Prostate gland (tissue), 2 donors: ENCODE measurements around the gene ABHD17C. TPM values are rescaled to one million over a fixed set of nuclear protein-coding genes. Genes with fewer than 3 reads are reported as not detected.

Experiments used
- DNase-seq: peaks from one replicate; pipeline ENCODE4 v3.0.0-alpha.2; 2019; ENCODE audit warnings: low spot score
- H3K27ac ChIP-seq, 2 donors: fragments of 200-600 bp; sonication (generic); 2 replicates each; pipeline ENCODE4 v1.5.1; 2017 to 2019
- H3K27me3 ChIP-seq: fragments of 200-600 bp; sonication (generic); replicated peaks from 2 replicates; pipeline ENCODE4 v1.5.1; 2019; ENCODE audit not compliant: insufficient read depth
- H3K36me3 ChIP-seq, 2 donors: fragments of 200-600 bp; sonication (generic); 1 replicate in 1 of 2; 2 replicates in 1 of 2; pipeline versions ENCODE4 v1.5.1 to v1.8.1; 2017 to 2019
- H3K4me1 ChIP-seq: fragments of 200-600 bp; sonication (generic); replicated peaks from 2 replicates; pipeline ENCODE4 v1.5.1; 2019
- H3K4me3 ChIP-seq, 2 donors: fragments of 200-600 bp; sonication (generic); 2 replicates each; pipeline ENCODE4 v1.5.1; 2017 to 2019
- H3K9me3 ChIP-seq: fragments of 200-600 bp; sonication (generic); 2 replicates; pipeline ENCODE4 v1.5.1; 2017
- POLR2A ChIP-seq: fragments of 450-650 bp; IDR thresholded peaks from one replicate; pipeline ENCODE4 v1.6.1; 2016; ENCODE audit warnings: antibody characterized with exemption, mild to moderate bottlenecking
- POLR2AphosphoS5 ChIP-seq: sonication (generic); formaldehyde crosslinking; IDR thresholded peaks from one replicate; pipeline ENCODE4 v1.6.1; 2017; ENCODE audit warnings: antibody characterized with exemption
- WGBS: methylation state at CpG from one replicate; pipeline ENCODE4 v1.1.5; 2018; 5-methylcytosine and 5-hydroxymethylcytosine counted together
- intact Hi-C: fragments of 100-400 bp; cut with DNase I; formaldehyde crosslinking; loops from one replicate; pipeline ENCODE4 v1.14.2; 2022
- total RNA-seq, 2 donors: library from RNA; depleted of rRNA; stranded (reverse); fragments of >200 nt; gene quantifications; one replicate each; pipeline ENCODE4 v1.1.0, GENCODE V29; 2016
- TF ChIP-seq, protein P1 (sequence below), 4 experiments: fragments of 200-600 bp in 2 of 4; fragments of 450-650 bp in 2 of 4; sonication (generic) in 2 of 4; IDR thresholded peaks; 1 replicate in 3 of 4; 2 replicates in 1 of 4; pipeline ENCODE4 v1.5.1; 2016 to 2019; ENCODE audit warnings: antibody characterized with exemption in 4 of 4, mild to moderate bottlenecking in 2 of 4, moderate library complexity in 2 of 4

Gene ABHD17C
- total RNA-seq, 2 donors from 2014 or later = 13.6 to 32.4 TPM

DNA sequence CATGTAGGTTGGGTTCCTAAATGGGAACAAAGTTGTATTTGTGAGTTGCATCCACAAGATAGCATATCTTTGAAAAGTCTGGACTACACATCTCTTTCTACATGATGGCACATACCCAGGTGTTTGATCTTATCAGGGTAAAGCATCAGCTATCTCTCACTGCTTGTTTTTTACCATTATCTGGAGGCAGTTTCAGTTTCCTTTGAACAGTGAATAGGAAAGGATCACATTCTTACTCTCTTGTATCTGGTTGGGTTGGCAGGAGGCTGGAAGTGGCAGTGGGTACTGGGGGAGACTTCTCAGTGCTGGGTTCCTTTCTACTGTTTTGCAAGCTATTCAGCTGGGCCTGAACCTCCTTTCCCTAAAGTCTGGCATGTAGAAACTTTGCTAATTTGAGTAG lies 88.2 kb downstream of the ABHD17C start:
- no peak overlapping the region for H3K27ac ChIP-seq
- no peak for TF ChIP-seq POLR2A
- TF ChIP-seq, protein P1, sequence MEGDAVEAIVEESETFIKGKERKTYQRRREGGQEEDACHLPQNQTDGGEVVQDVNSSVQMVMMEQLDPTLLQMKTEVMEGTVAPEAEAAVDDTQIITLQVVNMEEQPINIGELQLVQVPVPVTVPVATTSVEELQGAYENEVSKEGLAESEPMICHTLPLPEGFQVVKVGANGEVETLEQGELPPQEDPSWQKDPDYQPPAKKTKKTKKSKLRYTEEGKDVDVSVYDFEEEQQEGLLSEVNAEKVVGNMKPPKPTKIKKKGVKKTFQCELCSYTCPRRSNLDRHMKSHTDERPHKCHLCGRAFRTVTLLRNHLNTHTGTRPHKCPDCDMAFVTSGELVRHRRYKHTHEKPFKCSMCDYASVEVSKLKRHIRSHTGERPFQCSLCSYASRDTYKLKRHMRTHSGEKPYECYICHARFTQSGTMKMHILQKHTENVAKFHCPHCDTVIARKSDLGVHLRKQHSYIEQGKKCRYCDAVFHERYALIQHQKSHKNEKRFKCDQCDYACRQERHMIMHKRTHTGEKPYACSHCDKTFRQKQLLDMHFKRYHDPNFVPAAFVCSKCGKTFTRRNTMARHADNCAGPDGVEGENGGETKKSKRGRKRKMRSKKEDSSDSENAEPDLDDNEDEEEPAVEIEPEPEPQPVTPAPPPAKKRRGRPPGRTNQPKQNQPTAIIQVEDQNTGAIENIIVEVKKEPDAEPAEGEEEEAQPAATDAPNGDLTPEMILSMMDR (IDR thresholded peaks at IDR 0.05) = no peak
- no peak for TF ChIP-seq POLR2AphosphoS5
- H3K4me3 ChIP-seq = no peak overlapping the region
- no peak for DNase-seq
- peaks cover 3% of the 10 kb centered on the region for H3K4me1 ChIP-seq
- intact Hi-C loops = no loop called here
- H3K27me3 ChIP-seq = no peaks in the 10 kb centered on the region
- H3K36me3 ChIP-seq = no peaks in the 10 kb centered on the region
- no peaks in the 10 kb centered on the region for H3K9me3 ChIP-seq

DNA sequence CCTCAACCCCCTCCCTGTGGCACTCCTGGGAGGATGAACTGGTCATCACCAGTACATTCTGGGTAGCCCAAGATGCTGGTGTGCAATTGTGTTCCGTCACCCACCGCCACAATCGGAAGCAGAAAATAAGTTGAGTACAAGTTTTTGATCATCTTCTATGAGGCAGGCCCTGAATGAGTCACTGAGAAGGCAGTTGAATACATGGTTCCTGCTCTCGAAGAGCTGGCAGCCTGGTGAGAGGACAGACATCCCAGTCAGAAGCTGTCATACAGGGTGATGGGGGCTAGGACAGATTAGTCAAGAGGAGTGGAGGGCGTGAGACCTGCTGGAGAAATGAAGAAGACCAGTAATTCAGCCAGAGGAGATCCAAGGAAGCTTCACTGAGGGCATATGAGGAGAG lies 90.2 kb downstream of the ABHD17C start:
- no peak for TF ChIP-seq POLR2AphosphoS5
- no peak for TF ChIP-seq POLR2A
- TF ChIP-seq, protein P1 (IDR thresholded peaks at IDR 0.05) = no peak
- intact Hi-C loops = no loop called here
- no peak for DNase-seq
- no peaks in the 10 kb centered on the region for H3K36me3 ChIP-seq
- no peak overlapping the region for H3K4me3 ChIP-seq
- WGBS = 90% methylated on average over 5 of the region's 5 CpGs
- H3K27me3 ChIP-seq = no peaks in the 10 kb centered on the region
- no peak overlapping the region for H3K27ac ChIP-seq
- no peaks in the 10 kb centered on the region for H3K9me3 ChIP-seq
- no peaks in the 10 kb centered on the region for H3K4me1 ChIP-seq

DNA sequence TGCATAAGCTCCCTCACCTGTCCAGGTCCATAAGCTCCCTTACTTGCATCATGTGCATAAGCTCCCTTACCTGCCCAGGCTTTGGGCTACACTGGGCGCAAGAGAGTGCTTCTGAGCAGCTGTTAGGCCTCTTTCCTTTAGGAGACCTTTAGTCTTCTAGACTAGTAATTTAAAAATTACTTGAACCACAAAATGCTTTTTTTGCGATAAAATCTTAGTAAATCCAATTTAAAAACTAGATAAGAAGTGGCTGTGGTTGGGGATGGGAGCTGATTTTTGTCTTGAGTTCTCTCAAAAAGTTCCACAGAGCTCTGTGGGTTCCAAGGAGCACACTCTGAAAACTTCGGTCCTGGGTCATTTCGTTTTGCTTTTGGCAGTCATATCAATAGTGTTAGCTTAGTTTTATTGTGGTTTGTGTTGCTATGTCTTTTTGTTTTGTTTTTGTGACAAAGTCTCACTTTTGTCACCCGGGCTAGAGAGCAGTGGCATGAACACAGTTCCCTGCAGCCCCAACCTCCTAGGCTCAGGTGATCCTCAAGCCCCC lies 90.8 kb downstream of the ABHD17C start:
- TF ChIP-seq POLR2A = no peak
- TF ChIP-seq, protein P1 (IDR thresholded peaks at IDR 0.05) = no peak
- TF ChIP-seq POLR2AphosphoS5 = no peak
- Histone ChIP-seq H3K4me3 (no peak overlapping the region), H3K4me1 (no peaks in the 10 kb centered on the region), H3K9me3 (no peaks in the 10 kb centered on the region), H3K27me3 (no peaks in the 10 kb centered on the region), H3K36me3 (no peaks in the 10 kb centered on the region), H3K27ac (no peak overlapping the region)
- intact Hi-C loops = no loop called here
- 93% methylated on average over 5 of the region's 5 CpGs for WGBS
- DNase-seq = no peak

DNA sequence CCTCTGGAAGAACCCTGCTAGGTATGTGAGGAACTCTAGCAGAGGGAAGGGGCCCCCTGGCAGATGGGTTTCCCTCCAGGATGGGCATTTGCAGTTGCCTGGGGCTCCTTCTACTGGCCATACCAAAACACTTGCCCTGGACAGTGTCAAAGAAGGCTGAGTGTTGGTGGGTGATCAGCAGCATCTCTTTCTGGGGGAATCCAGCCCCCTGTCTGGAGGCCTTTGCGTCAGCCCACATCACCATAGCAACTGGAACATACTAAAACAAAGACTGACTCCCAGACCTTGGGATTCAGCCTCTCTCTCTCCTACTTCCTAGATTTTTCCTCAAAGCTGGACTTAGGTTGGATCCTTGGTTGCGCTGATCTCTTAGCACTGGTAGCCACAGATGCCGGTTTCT lies 92.2 kb downstream of the ABHD17C start:
- H3K9me3 ChIP-seq = no peaks in the 10 kb centered on the region
- H3K4me1 ChIP-seq = no peaks in the 10 kb centered on the region
- no peaks in the 10 kb centered on the region for H3K36me3 ChIP-seq
- no peak for DNase-seq
- no peaks in the 10 kb centered on the region for H3K27me3 ChIP-seq
- intact Hi-C loops = no loop called here
- no peak overlapping the region for H3K4me3 ChIP-seq
- H3K27ac ChIP-seq = no peak overlapping the region
- no peak for TF ChIP-seq POLR2AphosphoS5
- no peak for TF ChIP-seq POLR2A
- TF ChIP-seq, protein P1 (IDR thresholded peaks at IDR 0.05) = no peak
- WGBS = 91% methylated on average over 3 of the region's 3 CpGs

DNA sequence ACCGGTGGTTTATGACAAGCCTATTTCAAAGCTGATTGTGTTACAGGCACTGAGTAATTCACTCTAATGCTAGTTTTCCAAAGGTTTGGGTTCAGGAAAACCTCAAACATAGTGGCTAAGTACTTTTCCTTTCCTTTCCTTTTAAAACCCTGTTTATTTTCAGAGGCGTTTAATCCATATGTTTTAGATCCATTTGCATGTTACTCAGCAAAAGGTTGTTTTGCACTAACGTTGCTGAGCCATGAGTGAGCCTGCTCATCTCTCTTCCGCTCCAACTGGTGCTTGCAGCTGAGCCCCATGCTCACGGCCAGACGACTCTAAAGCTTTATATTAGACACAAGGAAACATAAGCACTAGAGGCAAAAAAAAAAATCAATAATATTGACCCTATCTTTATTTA lies 93.4 kb downstream of the ABHD17C start:
- no peak for DNase-seq
- H3K9me3 ChIP-seq = no peaks in the 10 kb centered on the region
- H3K4me3 ChIP-seq = no peak overlapping the region
- WGBS = 78% methylated on average over 6 of the region's 6 CpGs
- no peaks in the 10 kb centered on the region for H3K27me3 ChIP-seq
- intact Hi-C loops = no loop called here
- no peaks in the 10 kb centered on the region for H3K4me1 ChIP-seq
- H3K36me3 ChIP-seq = no peaks in the 10 kb centered on the region
- TF ChIP-seq, protein P1 (IDR thresholded peaks at IDR 0.05) = no peak
- TF ChIP-seq POLR2AphosphoS5 (no peak), POLR2A (no peak)
- no peak overlapping the region for H3K27ac ChIP-seq
